Measurements from ENCODE around the gene WDR64. TPM values are rescaled to one million over a fixed set of nuclear protein-coding genes. Genes with fewer than 3 reads are reported as not detected.
A peak's percentile ranks its signal among the peaks of the same experiment; 100 is the strongest.

The WDR64 gene
- total and polyA plus RNA-seq, 2 of the 4 experiments (the other 2 are of a cell fraction): not detected

DNA sequence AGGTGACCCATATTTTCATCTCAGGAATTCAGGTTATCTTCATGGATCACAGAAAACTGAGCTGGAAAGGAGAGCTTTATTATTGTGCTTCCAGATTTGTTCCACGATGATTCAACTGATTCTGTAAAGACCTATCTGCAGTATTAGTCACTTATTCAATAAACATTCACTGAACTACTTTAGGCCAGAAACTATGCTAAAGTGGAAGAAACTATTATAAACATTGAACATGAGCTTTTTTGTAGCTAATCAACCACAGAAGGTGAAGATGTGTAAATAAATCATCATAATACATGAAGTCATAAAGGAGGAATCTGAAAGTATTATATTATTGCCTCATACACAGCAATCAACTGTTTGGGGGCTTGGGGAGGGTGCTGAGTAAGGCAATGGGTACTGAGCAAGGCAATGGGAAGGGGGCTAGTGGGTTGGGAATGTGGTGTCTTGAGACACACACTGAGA is 165.3 kb downstream of the WDR64 start:
- H2BK15ac ChIP-seq (ENCODE audit: low read depth, low read length): peak overlapping the region; percentile 97; the same call in 1 of the 3 replicates
- no TSS peak for BruUV-seq (replicated peaks)

More for the DNA sequence above, 165.3 kb downstream of the WDR64 start:
- Histone ChIP-seq H3K9me3 (ENCODE audit: control insufficient read depth, insufficient read depth, low read length) (no peaks in the 10 kb centered on the region), H3K18ac (ENCODE audit: low read depth, low read length) (peak overlapping the region; percentile 99), H3K14ac (replicated peaks; ENCODE audit: low read depth, low read length) (no peak overlapping the region; the same call in 1 of the 2 replicates), H3K79me1 (ENCODE audit: low read depth in 1 of 2, low read length in 2 of 2) (no peaks in the 10 kb centered on the region), H4K8ac (ENCODE audit: low read depth in 2 of 2, low read length in 2 of 2) (peak overlapping the region; percentile 33 to 68; a peak in 3 of 4 replicates), H2BK5ac (ENCODE audit: low read depth, low read length, poor library complexity, severe bottlenecking) (peak overlapping the region; percentile 86), H3K36me3 (ENCODE audit: control insufficient read depth, insufficient read depth, low read length) (no peaks in the 10 kb centered on the region), H2BK20ac (ENCODE audit: low read depth, low read length) (peak overlapping the region; percentile 63), H3K4me3 (ENCODE audit: insufficient read depth, low read depth, low read length) (no peak overlapping the region), H3K9ac (ENCODE audit: low read depth, low read length) (no peak overlapping the region), H3K4me1 (ENCODE audit: control insufficient read depth, insufficient read depth, low read length) (peaks cover 14% of the 10 kb centered on the region), H3K56ac (ENCODE audit: extremely low read depth, insufficient read depth, low read length) (peak overlapping the region; percentile 26; the same call in 1 of the 2 replicates), H3K27ac (ENCODE audit: insufficient read depth, low read length) (peak overlapping the region; percentile 93), H4K91ac (ENCODE audit: insufficient read depth, low read depth, low read length) (peak overlapping the region; percentile 62; the same call in 1 of the 2 replicates), H4K5ac (ENCODE audit: low read depth, low read length) (peak overlapping the region; percentile 73), H3K27me3 (ENCODE audit: control insufficient read depth, insufficient read depth, low read length) (no peaks in the 10 kb centered on the region), H2AFZ (replicated peaks; ENCODE audit: low read length, poor library complexity) (no peak overlapping the region), H3K4ac (ENCODE audit: low read depth, low read length) (peak overlapping the region; percentile 68), H2AK5ac (ENCODE audit: low read depth, low read length) (peak overlapping the region; percentile 79), H3K9me1 (ENCODE audit: insufficient read depth, low read length) (no peaks in the 10 kb centered on the region; the same call in 1 of the 2 replicates), H3K4me2 (ENCODE audit: low read depth, low read length) (peak overlapping the region; percentile 82), H2AK9ac (replicated peaks; ENCODE audit: low read depth, low read length, poor library complexity) (no peak overlapping the region), H3K23ac (ENCODE audit: low read depth, low read length) (0 out of 2 replicates have a peak overlapping the region, but pooled peaks have one; percentile 41), H4K20me1 (ENCODE audit: insufficient read depth, low read length) (no peaks in the 10 kb centered on the region), H2BK120ac (ENCODE audit: low read depth, low read length) (peak overlapping the region; percentile 90)
- in situ Hi-C loops (cut with MboI; ENCODE audit: low sequenced_read_pairs) (no loop called here), intact Hi-C loops (cut with micrococcal nuclease) (loop anchor here (1.0 kb wide), 1 partner anchor 21 kb away; no protein-coding TSS in a partner anchor), dilution Hi-C loops (cut with HindIII; ENCODE audit: low sequenced_read_pairs, unreplicated experiment) (no loop called here)
- CTCF ChIA-PET: interaction anchor here (0.5 kb wide), 1 partner anchor 18 kb away, joined by 4 read pairs; no protein-coding TSS in a partner anchor
- POLR2A ChIA-PET (ENCODE audit: unreplicated experiment): interaction anchor here (1.0 kb wide), 1 partner anchor 30 kb away, joined by 8 read pairs; no protein-coding TSS in a partner anchor
- DNase-seq: peak; percentile 94
- WGBS, 2 experiments (ENCODE audit: extremely low coverage in 2 of 2, insufficient read length in 1 of 2): no CpG with 5 or more reads among the region's 1 CpG
- ATAC-seq (ENCODE audit: low read depth): peak; percentile 82
- peak; percentile 61; the same call in 1 of the 2 replicates for TF ChIP-seq BHLHE40 (IDR thresholded peaks at IDR 0.05; ENCODE audit: low read depth, low read length)
- peak; percentile 3; the same call in 1 of the 2 replicates for TF ChIP-seq NFE2L2 (IDR thresholded peaks at IDR 0.05; ENCODE audit: low read depth, low read length)
- no peak for TF ChIP-seq POLR2A (IDR thresholded peaks at IDR 0.05; ENCODE audit: low read depth, low read length)
- TF ChIP-seq, protein P1, sequence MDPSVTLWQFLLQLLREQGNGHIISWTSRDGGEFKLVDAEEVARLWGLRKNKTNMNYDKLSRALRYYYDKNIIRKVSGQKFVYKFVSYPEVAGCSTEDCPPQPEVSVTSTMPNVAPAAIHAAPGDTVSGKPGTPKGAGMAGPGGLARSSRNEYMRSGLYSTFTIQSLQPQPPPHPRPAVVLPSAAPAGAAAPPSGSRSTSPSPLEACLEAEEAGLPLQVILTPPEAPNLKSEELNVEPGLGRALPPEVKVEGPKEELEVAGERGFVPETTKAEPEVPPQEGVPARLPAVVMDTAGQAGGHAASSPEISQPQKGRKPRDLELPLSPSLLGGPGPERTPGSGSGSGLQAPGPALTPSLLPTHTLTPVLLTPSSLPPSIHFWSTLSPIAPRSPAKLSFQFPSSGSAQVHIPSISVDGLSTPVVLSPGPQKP (IDR thresholded peaks at IDR 0.05; ENCODE audit: borderline replicate concordance, low read depth, low read length): no peak
- peak; percentile 1; the same call in 1 of the 2 replicates for TF ChIP-seq MAFK (IDR thresholded peaks at IDR 0.05; ENCODE audit: low read depth, low read length)
- TF ChIP-seq FOS (IDR thresholded peaks at IDR 0.05; ENCODE audit: low read depth, low read length): peak; percentile 90
- peak; percentile 96 for TF ChIP-seq CEBPB (IDR thresholded peaks at IDR 0.05; ENCODE audit: low read depth, low read length)
- no peak for TF ChIP-seq RAD21 (IDR thresholded peaks at IDR 0.05; ENCODE audit: low read length)
- 0 out of 2 replicates have a peak, but pooled peaks have one; percentile 33 for TF ChIP-seq MAZ (IDR thresholded peaks at IDR 0.05; ENCODE audit: borderline replicate concordance, low read depth, low read length)
